Superior temporal gyrus (tissue), 1 donor: Measurements from ENCODE around the gene STK39.

Experiments used
- DNase-seq: peaks from one replicate; pipeline ENCODE4 v3.0.0-alpha.2; 2016; ENCODE audit errors: extremely low spot score

Gene STK39

GRCh38 chr2:168159754-168160585 is 87.4 kb downstream of the STK39 start:
- no peak for DNase-seq

- DNase-seq, result no peak
These were observed 88.8 kb downstream of the STK39 start for GRCh38 chr2:168158586-168158985.

- no peak for DNase-seq
These were observed 89.5 kb downstream of the STK39 start for GRCh38 chr2:168157926-168158325.

- no peak for DNase-seq
These were observed 90.3 kb downstream of the STK39 start for GRCh38 chr2:168157070-168157469.

- no peak for DNase-seq
These were observed 90.7 kb downstream of the STK39 start for GRCh38 chr2:168156661-168157060.

GRCh38 chr2:168155680-168156079 is 91.7 kb downstream of the STK39 start:
- DNase-seq, result no peak

- no peak for DNase-seq
These were observed 92.3 kb downstream of the STK39 start for GRCh38 chr2:168155046-168155445.

GRCh38 chr2:168152902-168153530 is 94.4 kb downstream of the STK39 start:
- DNase-seq, result no peak

GRCh38 chr2:168149986-168150385 is 97.4 kb downstream of the STK39 start:
- DNase-seq, result no peak

GRCh38 chr2:168149150-168149974 is 98.0 kb downstream of the STK39 start:
- no peak for DNase-seq

- no peak for DNase-seq
These were observed 99.3 kb downstream of the STK39 start for GRCh38 chr2:168147830-168148794.

- DNase-seq, result no peak
These were observed 100.2 kb downstream of the STK39 start for GRCh38 chr2:168146892-168147810.

- no peak for DNase-seq
These were observed 101.7 kb downstream of the STK39 start for GRCh38 chr2:168145426-168146310.

- no peak for DNase-seq
These were observed 102.4 kb downstream of the STK39 start for GRCh38 chr2:168145011-168145410.

- DNase-seq, result no peak
These were observed 103.6 kb downstream of the STK39 start for GRCh38 chr2:168143813-168144212.

- no peak for DNase-seq
These were observed 106.5 kb downstream of the STK39 start for GRCh38 chr2:168140892-168141291.

GRCh38 chr2:168139852-168140251 is 107.5 kb downstream of the STK39 start:
- DNase-seq, result no peak

- no peak for DNase-seq
These were observed 108.5 kb downstream of the STK39 start for GRCh38 chr2:168138901-168139300.

GRCh38 chr2:168138374-168138773 is 109.0 kb downstream of the STK39 start:
- no peak for DNase-seq
